GM19467 (cell line): ENCODE data around the gene TMEM18.

Source experiments
- ATAC-seq: cut with Tn5 transposase; IDR thresholded peaks from one replicate; pipeline ENCODE4 v1.9.1; 2021; ENCODE audit warnings: mild to moderate bottlenecking, moderate library complexity; ENCODE audit not compliant: unreplicated experiment

TMEM18 gene

DNA sequence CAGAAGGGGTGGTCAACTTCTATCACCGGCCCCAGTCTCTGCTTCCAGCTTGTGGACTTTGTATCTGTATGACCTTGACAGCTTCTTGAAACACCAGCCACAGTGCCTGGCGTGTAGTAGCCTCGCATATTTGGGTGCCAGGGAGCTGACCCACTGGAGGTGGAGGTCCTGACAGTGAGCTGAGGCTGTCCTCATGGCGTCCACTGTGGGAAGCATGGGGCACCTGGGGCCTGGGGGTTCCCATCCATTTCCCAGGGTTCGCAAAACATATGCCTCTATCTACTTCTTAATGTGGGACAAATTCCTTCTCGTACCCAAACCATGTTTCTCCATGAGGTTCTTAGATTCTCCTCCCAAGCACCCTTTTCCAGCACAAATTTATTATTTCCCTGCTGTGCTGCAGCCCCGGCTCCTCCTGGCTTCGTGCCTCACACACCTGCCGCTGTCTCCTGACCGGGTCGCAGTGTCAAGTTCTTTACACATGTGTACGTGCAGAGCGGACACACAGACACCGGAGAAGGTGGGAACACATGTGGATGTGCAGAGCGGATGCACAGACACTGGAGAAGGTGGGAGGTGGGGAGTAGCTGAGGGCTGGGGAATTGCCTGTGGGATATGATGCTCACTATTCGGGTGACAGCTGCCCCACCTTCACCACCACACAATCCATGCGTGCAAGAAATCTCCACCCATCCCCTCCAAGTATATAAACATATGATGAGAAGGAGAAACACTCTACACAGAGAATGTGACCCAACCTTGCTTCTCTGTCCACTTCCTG lies 23.4 kb downstream of the TMEM18 start:
- no peak for ATAC-seq

DNA sequence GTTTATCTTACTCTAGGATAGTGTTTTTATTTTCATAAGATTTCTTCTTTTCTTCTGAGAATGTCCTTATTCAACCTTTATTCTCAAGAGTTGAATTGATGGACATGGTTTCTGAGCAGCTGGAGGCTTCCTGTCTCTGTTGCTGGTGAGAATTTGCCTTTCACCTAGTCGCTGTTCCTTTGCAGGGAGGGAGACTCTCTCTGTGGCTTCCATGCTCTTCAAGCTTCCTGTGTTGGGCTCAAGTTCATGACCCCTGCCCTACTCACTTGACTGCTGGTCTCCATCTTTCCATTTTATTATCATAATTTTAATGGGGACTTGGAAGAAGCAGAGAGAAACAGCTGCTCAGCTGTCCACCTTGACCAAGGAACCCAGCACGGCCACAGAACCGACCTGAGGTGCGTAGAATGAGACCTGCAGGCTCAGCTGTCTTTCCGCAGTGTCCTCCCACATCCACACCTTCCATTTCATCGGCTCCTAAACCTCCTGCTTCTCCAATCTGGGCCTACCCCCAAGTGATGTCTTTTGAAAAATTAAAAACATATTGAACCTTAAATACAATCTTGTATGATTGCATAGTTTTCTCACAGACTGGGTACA lies 24.2 kb downstream of the TMEM18 start:
- no peak for ATAC-seq

DNA sequence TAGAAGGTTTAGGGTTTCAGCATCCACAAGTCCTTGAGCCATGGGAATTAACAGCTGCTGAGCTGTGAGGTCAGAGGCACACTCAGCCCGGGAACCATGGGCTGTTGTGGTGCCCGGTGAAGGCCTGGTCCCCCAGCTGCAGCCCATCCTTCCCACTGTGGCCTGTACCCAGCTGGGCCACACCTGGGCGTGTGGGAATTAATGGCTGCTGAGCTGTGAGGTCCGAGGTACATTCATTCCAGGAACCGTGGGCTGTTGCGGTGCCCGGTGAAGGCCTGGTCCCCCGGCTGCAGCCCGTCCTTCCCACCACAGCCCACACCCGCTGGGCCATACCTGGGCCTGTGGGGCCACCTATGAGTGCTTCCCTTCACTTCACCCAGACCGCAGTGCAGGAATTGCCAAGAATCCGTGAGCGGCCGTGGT lies 25.2 kb downstream of the TMEM18 start:
- ATAC-seq = no peak

DNA sequence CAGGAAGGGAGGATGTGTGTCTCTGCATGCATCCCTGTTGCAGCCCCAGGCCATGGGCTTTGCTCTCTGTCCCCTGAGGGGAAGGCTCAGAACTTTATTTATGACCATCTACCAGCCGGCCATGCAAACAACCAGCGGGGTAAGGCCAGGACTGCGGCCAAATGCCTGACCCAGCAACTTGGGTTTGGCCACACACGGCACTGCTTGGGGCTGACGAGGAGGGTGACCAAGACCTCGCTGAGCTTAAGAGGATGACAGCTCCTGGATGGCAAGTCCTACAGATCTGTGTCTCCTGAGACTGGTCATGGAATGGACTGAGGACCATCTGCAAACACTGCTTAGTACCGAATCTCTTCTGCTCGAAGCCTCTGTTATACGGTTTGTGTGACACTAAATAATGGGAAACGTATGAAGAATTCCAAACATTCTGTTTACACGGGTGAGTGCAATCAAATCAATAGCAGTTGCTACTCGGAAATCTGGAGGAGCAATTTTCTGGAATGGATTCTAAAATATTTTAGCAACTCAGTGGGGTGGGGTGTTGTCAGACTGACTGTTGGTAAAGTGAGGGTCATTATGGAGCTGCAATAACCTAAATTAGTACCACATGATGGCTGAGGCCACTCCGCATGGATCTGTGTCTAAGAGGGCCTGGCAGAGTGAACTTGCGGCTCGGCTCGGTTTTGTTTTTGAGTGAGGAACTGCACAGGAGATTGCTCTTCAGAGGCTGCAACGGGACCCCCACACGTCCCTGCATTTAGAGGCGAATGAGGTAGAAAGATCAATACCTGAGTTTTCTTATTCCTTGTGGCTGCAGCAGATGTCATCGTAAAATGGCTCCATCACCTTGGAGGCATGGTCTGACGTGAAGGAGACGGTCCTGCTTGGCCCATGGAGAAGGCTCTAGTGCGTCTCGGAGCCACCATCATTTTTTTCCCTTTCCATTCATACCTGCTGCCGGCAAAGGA lies 26.6 kb downstream of the TMEM18 start:
- ATAC-seq = no peak

DNA sequence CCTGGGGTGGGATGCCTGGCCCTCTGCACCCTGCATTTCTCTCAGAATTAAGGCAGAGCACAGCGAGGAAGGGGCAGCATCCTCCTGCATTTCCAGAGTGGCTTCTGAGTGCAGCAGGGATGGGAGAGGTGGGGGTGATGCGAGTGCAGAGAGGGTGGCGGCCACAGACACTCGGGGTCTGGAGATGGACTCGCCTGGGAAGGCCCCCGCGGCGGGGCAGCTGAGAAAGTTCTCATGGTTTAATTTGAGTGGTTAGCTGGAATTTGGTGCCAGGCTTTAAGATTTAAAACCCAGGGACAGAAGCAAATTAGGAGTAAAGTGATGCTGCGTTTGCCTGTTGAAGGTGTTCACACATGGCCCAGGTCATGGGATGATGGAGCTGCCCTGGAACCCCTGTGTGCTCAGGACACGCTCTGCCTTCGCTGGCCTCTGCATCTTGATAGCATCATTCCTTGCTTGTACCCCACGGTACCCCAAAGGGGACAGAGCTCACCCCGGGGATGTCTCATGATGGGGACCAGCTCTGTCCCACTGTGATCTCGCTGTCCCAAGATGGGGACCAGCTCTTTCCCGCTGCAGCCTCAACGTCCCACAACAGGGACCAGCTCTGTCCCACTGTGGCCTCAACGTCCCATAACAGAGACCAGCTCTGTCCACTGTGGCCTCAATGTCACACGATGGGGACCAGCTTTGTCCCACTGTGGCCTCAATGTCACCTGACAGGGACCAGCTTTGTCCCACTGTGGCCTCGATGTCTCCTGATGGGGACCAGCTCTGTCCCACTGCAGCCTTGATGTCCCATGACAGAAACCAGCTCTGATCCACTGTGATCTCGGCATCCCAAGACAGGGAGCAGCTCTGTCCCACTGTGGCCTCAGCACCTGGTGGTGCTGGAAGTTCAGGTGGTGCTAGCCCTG lies 27.5 kb downstream of the TMEM18 start:
- ATAC-seq = no peak

DNA sequence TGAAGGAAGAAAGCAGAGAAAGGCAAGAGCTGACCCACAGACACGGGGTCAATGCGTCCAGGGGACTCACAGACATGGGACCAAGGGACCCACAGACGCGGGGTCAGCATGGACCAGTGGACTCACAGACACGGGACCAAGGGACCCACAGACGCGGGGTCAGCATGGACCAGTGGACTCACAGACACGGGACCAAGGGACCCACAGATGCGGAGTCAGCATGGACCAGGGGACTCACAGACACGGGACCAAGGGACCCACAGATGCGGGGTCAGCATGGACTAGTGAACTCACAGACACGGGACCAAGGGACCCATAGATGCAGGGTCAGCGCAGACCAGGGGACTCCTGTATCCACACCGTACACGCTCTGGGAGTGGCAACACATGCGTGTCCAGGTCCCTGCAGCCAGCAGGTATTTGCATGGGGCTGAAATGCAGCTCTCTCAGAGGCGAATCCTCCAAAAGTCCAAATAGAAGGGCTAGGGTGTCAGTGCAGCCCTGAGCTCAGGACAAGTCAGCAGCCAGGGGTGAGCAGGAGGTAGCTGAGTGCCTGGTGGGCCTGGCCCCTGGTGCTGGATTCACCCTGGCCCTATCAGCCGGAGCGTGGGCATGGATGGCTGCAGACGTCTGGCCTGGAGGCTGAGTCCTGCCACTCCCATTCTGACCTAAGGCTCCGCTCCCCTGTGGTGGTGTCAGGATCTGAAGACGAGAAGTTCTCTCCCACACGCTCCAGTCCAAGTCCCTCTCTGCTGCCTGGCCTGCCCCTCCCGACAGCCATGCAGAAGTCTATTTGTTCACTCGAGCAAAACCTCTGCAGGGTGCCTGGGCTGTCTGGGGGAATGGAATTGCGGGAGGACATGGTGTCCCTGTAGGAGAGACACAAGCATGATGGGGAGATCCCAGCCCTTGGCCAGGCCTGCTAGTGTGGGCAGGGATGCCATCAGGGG lies 28.5 kb downstream of the TMEM18 start:
- ATAC-seq = no peak

DNA sequence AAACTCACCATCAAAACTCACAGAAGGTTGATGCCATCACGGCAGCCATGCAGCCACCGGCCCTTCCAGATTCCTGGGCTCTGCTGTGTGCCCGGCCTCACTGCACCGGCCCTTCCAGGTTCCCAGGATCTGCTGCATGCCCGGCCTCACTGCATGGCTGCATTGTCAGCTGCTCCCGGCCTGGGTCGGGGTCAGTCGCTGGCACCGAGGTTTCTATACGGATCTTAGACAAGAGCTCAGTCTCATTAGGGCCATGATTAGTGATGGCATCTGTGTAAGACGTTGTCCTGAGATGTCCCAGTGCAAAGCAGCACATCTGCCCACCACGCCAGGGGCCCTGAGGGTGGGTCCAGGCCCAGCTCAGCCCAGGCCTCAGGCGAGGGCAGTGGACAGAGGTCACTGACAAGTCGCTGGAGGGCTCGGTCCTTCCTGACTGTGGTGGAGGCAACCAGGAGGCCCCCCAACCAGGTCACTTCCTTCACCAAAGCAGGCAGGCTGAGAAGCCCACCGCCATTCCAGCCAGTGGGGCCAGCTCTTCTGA lies 29.4 kb downstream of the TMEM18 start:
- no peak for ATAC-seq

DNA sequence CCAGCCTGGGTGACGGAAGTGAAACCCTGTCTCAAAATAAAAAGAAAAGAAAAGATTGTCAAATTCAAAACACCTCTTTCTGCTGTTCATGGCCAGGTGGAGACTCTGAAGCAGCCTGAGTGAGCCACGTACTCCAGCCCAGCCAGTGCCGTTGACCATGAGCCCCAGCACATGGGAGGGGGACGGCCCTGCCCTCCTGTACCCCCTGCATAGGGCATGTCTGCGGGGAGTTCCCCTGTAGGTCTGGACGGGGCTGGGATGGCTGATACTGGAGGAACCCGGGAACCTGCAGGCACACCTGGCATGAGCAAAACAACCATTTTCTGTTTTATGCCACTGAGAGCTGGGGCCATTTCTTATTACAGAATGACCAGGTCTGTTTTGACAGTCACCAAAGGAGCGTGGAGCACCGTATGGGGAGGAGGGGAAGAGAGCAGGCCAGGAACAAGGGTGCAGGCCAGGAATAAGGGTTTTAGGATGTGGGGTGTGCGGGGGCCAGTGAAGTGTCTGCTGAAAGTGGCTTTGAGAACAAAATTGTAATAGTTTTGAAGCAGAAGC lies 30.1 kb downstream of the TMEM18 start:
- ATAC-seq = no peak

DNA sequence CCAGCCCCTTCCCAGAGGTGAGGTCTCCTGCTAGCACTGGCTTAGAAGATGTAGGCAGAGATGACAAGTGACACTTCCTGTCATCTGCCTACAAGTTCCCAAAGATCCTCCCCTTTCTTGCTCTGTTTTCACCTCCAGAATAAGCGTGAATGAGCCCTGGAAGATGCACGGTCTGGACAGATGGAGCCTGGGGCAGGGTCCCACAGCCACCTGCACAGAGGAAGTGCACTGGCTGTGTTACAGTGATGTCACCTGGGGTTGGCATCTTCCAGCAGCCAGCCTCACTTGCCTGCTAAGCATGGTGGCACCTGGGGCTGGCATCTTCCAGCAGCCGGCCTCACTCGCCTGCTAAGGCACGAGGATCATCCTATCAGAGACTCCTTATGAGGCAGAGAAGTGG lies 32.3 kb downstream of the TMEM18 start:
- no peak for ATAC-seq

DNA sequence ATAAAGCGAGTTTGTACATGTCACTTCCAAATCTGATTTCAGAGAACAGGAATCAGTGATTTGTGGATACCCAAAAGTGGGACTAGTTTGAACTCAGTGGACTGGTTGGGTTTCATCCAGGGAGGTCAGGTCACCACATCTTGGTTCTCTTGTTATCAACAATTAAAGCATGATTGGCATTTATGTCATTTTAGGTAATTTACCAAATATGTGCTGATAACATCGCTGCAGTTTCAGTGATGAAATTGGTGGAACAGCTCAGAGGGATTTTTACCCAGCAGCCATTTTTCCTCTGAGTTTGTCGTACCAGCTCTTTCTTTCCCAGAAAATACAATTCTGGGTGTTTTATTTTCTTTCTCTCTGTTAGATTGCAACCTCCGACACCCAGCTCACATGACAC lies 33.4 kb downstream of the TMEM18 start:
- ATAC-seq = no peak

DNA sequence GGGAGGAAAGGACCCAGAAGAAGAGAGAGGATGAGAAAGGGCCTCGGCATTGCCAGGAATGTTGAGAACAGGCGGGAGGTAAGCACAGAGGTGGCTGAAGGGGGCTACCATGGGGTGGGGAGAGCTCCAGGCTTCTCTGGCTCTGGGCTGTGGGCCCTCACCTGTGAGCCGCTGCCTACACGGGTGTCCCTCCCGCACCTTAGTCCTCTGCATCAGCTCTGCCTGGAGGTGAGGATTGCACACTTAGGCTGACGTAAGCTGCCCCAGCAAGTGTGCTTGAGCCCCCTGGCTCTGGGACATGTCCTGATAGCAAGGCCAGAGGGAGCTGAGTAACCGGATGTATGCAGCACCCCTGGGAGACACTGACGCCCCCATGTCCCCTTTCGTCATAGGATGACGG lies 33.9 kb downstream of the TMEM18 start:
- ATAC-seq = no peak

DNA sequence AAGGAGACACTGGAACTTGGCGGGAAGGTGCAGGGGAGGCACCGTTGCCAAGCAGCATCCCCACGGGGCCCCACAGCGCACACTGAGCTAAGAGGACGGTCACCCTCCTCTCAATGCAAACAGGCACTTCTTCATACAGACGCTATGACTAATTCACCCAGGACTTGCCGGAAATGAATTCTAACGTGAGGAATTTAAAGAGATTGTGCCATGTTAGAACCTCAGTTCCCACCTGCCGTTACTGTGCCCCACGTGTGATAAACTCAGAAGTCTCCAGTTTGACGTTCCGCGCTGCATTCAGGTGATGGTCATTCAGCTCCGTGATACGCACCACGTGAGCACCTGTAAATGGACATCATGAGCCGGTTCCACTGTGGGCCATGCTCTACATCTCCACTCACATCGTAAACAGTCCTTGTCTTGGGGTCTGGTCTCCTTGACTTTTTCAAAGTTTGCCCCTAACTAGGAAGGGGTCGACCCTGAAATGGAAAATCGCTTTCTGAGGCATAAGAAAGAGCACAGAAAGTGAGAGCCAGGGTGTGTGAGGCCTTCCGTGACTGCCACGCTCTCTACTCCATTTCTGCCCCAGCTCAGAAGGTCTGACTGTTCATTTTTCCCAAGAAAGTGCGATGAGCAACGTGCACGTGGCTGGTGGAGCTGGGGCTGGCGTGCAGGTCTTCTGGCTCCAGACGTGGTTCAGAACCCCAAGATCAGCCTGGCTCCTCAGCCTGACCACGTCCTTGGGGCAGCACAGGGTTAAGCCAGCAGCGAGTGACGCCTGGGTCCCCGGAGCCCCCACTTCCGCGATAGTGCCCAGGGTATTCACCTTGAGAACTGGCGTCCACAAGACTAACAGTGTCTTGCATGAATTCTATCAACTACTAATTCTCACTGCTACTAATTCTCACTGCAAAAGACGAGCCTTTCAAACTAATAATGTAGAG lies 35.1 kb downstream of the TMEM18 start:
- ATAC-seq = no peak

DNA sequence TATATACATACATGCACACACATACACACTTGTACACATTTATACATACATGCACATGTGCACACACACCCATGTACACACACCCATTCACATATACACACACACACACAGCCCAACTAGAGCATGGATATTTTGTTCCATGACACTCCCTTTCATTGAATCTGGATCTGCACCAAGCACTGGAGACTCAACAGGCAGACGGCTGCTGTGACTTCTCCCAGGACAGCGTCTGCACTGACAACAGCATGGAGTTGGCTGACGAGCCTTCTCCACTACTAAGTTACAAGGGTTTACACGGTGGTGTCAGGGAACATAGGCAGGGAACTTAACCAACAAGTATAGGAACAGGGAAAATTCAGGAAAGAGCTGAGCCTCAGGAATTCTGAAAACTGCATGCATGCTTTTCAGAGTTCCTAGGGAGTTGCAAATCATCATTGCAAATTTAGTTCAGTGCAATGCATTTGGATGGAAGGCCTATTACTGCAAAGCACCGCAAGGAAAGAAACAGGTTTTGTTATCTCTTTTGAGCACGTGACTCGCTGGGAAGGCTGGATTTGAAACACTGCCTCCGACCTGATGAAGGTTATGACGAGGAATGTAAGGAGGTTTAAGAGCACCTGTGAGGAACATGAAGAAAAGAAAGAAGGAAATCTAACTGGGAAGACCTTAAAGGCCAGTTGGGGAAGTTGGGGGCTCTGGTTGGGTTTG lies 35.9 kb downstream of the TMEM18 start:
- no peak for ATAC-seq

DNA sequence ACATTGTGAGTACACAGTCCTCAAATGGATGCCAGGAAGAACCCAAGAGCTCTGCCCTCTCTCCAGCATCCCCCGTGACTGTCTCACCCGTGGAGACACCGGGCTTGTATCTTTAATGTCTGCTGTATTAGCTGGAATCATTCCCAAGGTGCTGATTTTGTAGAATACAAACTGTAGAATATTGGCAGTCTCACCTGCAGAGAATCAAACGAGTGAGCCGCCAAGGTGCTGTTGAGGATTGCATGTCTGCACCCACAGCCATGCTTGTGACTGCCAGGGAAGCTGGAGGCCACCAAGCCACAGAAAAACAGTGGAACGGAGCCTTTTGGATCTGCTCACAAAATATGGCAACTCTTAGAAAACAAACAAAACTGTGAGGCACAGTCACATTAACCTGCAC lies 37.5 kb downstream of the TMEM18 start:
- no peak for ATAC-seq

DNA sequence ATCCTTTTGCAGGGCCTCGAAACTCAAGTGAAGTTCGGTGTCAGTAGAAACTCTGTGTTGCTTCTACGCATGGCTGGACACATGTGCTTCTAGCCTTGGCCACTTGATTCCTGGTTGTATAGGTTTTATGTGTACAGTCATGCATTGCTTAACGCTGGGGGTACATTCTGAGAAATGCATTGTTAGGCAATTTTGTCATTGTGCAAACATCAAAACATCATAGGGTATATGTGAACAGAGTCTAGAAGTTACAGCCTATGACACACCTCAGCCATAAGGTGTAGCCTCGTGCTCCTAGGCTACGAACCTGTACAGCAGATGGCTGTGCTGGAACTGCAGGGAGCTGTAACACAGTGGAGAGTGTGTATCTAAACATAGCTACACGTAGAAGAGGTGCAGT lies 39.4 kb downstream of the TMEM18 start:
- no peak for ATAC-seq

DNA sequence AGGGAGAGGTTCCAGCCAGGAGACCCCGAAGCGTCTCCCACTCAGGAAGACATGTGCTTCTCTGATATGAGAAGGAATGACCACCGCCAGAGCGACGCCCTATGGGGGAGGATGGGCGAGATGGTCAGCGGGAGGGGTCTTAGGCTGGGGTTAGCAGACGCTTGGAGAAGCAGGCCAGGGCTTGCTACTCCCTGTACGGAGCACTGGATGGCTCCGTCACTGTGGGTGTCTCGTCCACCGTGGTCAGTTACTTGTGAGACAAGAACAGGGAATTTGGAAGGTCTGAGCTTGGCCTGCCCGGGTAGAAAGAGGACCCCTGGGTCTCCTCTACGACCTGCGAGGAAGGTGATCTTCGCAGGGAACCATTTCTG lies 39.8 kb downstream of the TMEM18 start:
- no peak for ATAC-seq
